Brain microvascular endothelial cell (primary cell): ENCODE measurements around the gene ERICH6B.
"Not testable (repeated sequence)": the region's sequence is repeated elsewhere in the genome, so short reads cannot be mapped to it uniquely, and the experiment has no call there.

Experiments
- DNase-seq: peaks from one replicate; pipeline ENCODE4 v3.0.0-alpha.2; 2020
- H3K27ac ChIP-seq: fragments of 250-450 bp; sonication (Bioruptor Pico); 2 replicates; pipeline ENCODE4 v1.5.1; 2020; ENCODE audit warnings: mild to moderate bottlenecking, moderate library complexity
- H3K27me3 ChIP-seq: fragments of 250-450 bp; sonication (Bioruptor Pico); replicated peaks from 2 replicates; pipeline ENCODE4 v1.5.1; 2020; ENCODE audit warnings: mild to moderate bottlenecking
- H3K36me3 ChIP-seq: fragments of 250-450 bp; sonication (Bioruptor Pico); replicated peaks from 2 replicates; pipeline ENCODE4 v1.5.1; 2020; ENCODE audit warnings: mild to moderate bottlenecking
- H3K4me3 ChIP-seq: 2 replicates; pipeline ENCODE4 v1.5.1; 2011; ENCODE audit warnings: low read depth, mild to moderate bottlenecking, control low read depth, low read length, moderate library complexity
- in situ Hi-C: cut with HindIII; loops from 2 replicates; pipeline ENCODE4 v1.10.0; 2017; ENCODE audit warnings: low sequenced_read_pairs, low pct_ligation_motif_present
- TF ChIP-seq, protein P1 (sequence below): IDR thresholded peaks from 2 replicates; pipeline ENCODE4 v1.5.1; 2011; ENCODE audit warnings: low read depth, mild to moderate bottlenecking, moderate library complexity, low read length, control low read depth, inconsistent platforms; ENCODE audit errors: missing control alignments

ERICH6B gene

DNA sequence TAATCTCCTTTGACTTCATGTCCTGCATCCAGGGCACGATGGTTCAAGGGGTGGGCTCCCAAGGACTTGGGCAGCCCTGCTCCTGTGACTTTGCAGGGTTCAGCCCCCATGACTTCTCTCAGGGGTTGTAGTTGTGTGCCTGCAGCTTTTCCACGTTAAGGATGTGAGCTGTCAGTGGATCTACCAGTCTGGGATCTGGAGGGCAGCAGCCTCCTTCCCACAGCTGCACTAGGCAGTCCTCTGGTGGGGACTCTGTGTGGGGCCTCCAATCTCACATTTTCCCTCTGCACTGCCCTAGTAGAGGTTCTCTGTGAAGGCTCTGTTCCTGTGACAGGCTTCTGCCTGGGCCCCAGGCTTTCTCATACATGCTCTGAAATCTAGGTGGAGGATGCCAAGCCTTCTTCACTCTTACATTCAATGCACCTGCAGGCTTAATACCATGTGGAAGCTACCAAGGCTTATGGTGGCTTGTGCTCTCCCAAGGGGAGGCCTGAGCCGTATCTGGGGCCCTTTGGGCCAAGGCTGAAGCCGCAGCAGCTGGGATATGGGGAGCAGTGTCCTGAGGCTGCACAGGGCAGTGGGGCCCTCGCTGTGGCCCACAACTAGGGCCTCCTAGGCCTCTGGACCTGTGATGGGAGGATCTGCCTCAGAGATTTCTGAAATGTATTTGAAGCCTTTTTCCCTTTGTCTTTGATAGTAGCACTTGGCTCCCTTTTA, 39.3 kb upstream of the ERICH6B start:
- no peak for DNase-seq
- Histone ChIP-seq H3K27me3 (no peaks in the 10 kb centered on the region), H3K27ac (no peak overlapping the region), H3K36me3 (no peaks in the 10 kb centered on the region), H3K4me3 (no peak overlapping the region)
- TF ChIP-seq, protein P1, sequence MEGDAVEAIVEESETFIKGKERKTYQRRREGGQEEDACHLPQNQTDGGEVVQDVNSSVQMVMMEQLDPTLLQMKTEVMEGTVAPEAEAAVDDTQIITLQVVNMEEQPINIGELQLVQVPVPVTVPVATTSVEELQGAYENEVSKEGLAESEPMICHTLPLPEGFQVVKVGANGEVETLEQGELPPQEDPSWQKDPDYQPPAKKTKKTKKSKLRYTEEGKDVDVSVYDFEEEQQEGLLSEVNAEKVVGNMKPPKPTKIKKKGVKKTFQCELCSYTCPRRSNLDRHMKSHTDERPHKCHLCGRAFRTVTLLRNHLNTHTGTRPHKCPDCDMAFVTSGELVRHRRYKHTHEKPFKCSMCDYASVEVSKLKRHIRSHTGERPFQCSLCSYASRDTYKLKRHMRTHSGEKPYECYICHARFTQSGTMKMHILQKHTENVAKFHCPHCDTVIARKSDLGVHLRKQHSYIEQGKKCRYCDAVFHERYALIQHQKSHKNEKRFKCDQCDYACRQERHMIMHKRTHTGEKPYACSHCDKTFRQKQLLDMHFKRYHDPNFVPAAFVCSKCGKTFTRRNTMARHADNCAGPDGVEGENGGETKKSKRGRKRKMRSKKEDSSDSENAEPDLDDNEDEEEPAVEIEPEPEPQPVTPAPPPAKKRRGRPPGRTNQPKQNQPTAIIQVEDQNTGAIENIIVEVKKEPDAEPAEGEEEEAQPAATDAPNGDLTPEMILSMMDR, result no peak
- in situ Hi-C loops, result no loop called here

DNA sequence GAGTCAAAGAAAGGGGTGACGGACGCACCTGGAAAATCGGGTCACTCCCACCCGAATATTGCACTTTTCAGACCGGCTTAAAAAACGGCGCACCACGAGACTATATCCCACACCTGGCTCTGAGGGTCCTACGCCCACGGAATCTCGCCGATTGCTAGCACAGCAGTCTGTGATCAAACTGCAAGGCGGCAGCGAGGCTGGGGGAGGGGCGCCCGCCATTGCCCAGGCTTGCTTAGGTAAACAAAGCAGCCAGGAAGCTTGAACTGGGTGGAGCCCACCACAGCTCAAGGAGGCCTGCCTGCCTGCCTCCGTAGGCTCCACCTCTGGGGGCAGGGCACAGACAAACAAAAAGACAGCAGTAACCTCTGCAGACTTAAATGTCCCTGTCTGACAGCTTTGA, 29.7 kb upstream of the ERICH6B start:
- H3K4me3 ChIP-seq, in situ Hi-C loops, H3K27ac ChIP-seq, H3K36me3 ChIP-seq, DNase-seq, H3K27me3 ChIP-seq: not testable (repeated sequence)

DNA sequence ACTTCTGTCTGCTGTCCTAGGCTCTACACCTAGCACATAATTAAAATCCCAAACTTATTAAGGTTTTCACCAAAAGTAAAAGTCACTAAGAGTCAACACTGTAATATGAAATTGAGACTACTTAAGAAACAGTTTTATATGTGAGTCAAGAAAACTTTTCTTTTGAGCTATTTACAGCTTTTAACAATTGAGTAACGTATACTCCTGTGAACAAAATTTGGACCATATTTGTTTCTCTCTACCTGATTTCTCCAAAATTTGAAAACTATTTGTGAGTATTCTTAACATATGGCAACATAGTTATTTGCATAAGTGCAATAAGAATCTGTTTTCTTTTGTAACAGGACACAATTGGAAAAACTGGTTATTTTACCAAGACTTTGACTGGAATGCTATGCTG, 26.6 kb upstream of the ERICH6B start:
- H3K27me3 ChIP-seq, H3K36me3 ChIP-seq, H3K4me3 ChIP-seq, H3K27ac ChIP-seq, DNase-seq, in situ Hi-C loops: not testable (repeated sequence)

DNA sequence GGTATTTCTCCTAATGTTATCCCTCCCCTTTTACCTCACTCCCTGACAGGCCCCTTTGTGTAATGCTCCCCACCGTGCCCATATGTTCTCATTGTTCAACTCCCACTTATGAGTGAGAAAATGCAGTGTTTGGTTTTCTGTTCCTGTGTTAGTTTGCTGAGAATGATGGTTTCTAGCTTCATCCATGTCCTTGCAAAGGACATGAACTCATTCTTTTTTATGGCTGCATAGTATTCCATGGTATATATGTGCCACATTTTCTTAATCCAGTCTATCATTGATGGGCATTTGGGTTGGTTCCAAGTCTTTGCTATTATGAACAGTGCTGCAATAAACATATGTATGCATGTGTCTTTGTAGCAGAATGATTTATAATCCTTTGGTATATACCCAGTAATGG, 19.8 kb upstream of the ERICH6B start:
- in situ Hi-C loops, H3K4me3 ChIP-seq, H3K36me3 ChIP-seq, H3K27ac ChIP-seq, DNase-seq, H3K27me3 ChIP-seq: not testable (repeated sequence)

DNA sequence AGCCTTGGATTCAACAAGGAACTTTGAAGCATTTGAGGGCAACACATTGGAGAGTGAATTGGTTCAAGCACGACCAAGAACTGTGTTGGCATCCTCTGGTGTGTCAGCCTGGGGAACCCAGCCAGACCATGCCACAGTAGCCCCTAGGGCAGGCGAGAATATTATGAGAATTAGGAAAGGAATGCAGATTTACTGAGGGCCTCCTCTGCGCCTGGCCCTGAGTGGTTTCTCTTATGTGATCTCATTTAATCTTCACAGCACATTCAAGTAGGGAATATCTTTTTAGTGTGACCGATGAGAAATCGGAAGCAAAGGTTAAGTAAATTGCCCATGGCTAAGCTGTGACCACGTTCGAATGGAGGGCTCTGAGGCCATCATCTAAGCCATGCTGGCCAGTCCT, 15.3 kb upstream of the ERICH6B start:
- no peak overlapping the region for H3K4me3 ChIP-seq
- in situ Hi-C loops, result no loop called here
- no peak for DNase-seq
- no peaks in the 10 kb centered on the region for H3K36me3 ChIP-seq
- TF ChIP-seq, protein P1, result no peak
- no peak overlapping the region for H3K27ac ChIP-seq
- peaks cover 3% of the 10 kb centered on the region for H3K27me3 ChIP-seq

DNA sequence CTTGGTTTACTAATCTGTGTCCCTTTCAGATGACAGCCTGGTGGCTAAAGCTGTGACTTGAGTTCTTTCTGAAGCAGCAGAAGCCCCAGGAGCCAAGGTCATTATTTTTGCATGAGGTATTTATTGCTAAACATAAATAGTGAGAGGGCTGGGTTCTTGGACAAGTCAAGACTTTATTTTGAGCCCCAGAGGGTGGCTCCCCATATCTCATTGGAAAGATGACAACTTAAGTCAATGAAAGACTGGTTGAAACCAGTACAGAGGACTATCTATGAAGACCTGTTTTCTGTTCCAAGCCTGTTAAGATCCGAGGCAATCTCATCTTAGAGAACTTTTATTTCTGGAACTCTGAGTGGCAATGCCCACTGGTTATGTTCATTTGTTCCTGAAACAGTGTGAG, 14.4 kb upstream of the ERICH6B start:
- TF ChIP-seq, protein P1, result no peak
- Histone ChIP-seq H3K36me3 (no peaks in the 10 kb centered on the region), H3K4me3 (no peak overlapping the region), H3K27ac (no peak overlapping the region), H3K27me3 (peaks cover 5% of the 10 kb centered on the region)
- DNase-seq, result no peak
- in situ Hi-C loops, result no loop called here

DNA sequence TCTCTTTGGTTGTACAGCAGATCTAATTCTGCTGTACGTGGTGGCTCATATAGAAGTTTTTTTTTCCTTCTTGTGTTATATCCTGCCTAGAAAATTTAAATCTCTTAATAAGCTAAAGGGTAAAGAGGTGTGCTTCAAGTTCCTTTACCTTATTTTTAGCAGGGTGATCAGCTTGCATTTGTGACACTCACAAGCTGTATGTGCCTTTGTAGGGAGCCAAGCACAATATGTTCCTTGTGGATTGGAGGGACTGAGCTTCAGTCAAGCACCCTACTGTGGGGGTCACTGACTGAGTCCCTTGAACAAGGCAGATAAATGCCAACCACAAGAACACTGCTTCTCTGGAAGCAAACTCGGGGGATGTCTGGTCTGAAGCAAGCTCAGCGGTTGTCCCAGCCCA, 12.6 kb upstream of the ERICH6B start:
- in situ Hi-C loops, result no loop called here
- H3K4me3 ChIP-seq, result no peak overlapping the region
- peaks cover 5% of the 10 kb centered on the region for H3K27me3 ChIP-seq
- no peak for DNase-seq
- no peak overlapping the region for H3K27ac ChIP-seq
- H3K36me3 ChIP-seq, result no peaks in the 10 kb centered on the region
- TF ChIP-seq, protein P1, result no peak
